ENCODE results near the gene ISG20. TPM values are rescaled to one million over a fixed set of nuclear protein-coding genes. Genes with fewer than 3 reads are reported as not detected.

Gene ISG20
- total and polyA plus RNA-seq, 2 donors (not counting 3 experiments of a cell fraction or from before 2014, with no cell fraction given), result 6.4 to 7.5 TPM

- intact Hi-C loops (cut with micrococcal nuclease), result no loop called here
- H3K27me3 ChIP-seq (ENCODE audit: control insufficient read depth in 2 of 2, insufficient read depth in 2 of 2, low read length in 2 of 2), result peaks cover 0 to 2% of the 10 kb centered on the region in 2 experiments
- no TSS peak for BruUV-seq (replicated peaks)
- no peaks in the 10 kb centered on the region for H3K79me2 ChIP-seq (ENCODE audit: control insufficient read depth, insufficient read depth, low read length)
- H3K36me3 ChIP-seq (ENCODE audit: control insufficient read depth in 2 of 2, extremely low read depth in 1 of 2, insufficient read depth in 2 of 2, low read length in 2 of 2), result no peaks in the 10 kb centered on the region
- H3K9me1 ChIP-seq (replicated peaks; ENCODE audit: control insufficient read depth, extremely low read depth, insufficient read depth, low read length), result no peaks in the 10 kb centered on the region
- H3K27ac ChIP-seq (ENCODE audit: insufficient read depth, low read depth, low read length), result no peak overlapping the region
- ChIA-PET POLR2A (no interaction called here), CTCF (no interaction called here)
- TF ChIP-seq POLR2AphosphoS5 (IDR thresholded peaks at IDR 0.05; ENCODE audit: insufficient read depth, low read depth, low read length) (no peak), EZH2 (IDR thresholded peaks at IDR 0.05; ENCODE audit: borderline replicate concordance, low read depth, low read length, severe bottlenecking) (no peak), GATA2 (IDR thresholded peaks at IDR 0.05; ENCODE audit: insufficient read depth, insufficient read length, low read depth, low read length) (no peak), CTCF (IDR thresholded peaks at IDR 0.05; ENCODE audit: extremely low read depth in 1 of 2, insufficient read depth in 1 of 2, low read depth in 1 of 2, low read length in 2 of 2) (no peak)
- H3K4me3 ChIP-seq (replicated peaks in 1 of 3; ENCODE audit: insufficient read depth in 1 of 3, low read depth in 1 of 3, low read length in 3 of 3), result no peak overlapping the region
- no peaks in the 10 kb centered on the region for H4K20me1 ChIP-seq (replicated peaks; ENCODE audit: control insufficient read depth, extremely low read depth, insufficient read depth, low read length)
- no peak overlapping the region for H3K9ac ChIP-seq (replicated peaks; ENCODE audit: extremely low read depth, insufficient read depth, low read length)
- H3K4me1 ChIP-seq (ENCODE audit: control insufficient read depth, extremely low read depth, insufficient read depth, low read length), result no peaks in the 10 kb centered on the region
- DNase-seq (ENCODE audit: low read depth, low spot score) (no peak), FAIRE-seq (no peak)
- dilution Hi-C loops (cut with MboI; ENCODE audit: extremely low pct_ligation_motif_present, low sequenced_read_pairs), result no loop called here
- no peak overlapping the region for H3K4me2 ChIP-seq (ENCODE audit: insufficient read depth, low read length)
- H3K9me3 ChIP-seq (replicated peaks; ENCODE audit: control insufficient read depth, insufficient read depth, low read length), result no peaks in the 10 kb centered on the region
- H2AFZ ChIP-seq (ENCODE audit: low read depth, low read length), result no peak overlapping the region
Observed at GRCh38 chr15:88695691-88696251, 57.0 kb downstream of the ISG20 start.

- no peaks in the 10 kb centered on the region for H3K36me3 ChIP-seq (ENCODE audit: control insufficient read depth in 2 of 2, extremely low read depth in 1 of 2, insufficient read depth in 2 of 2, low read length in 2 of 2)
- H3K9me3 ChIP-seq (replicated peaks; ENCODE audit: control insufficient read depth, insufficient read depth, low read length), result no peaks in the 10 kb centered on the region
- H3K9ac ChIP-seq (replicated peaks; ENCODE audit: extremely low read depth, insufficient read depth, low read length), result no peak overlapping the region
- DNase-seq (ENCODE audit: low read depth, low spot score) (no peak), FAIRE-seq (no peak)
- H3K4me2 ChIP-seq (ENCODE audit: insufficient read depth, low read length), result no peak overlapping the region
- dilution Hi-C loops (cut with MboI; ENCODE audit: extremely low pct_ligation_motif_present, low sequenced_read_pairs) (no loop called here), intact Hi-C loops (cut with micrococcal nuclease) (no loop called here)
- no peaks in the 10 kb centered on the region for H3K9me1 ChIP-seq (replicated peaks; ENCODE audit: control insufficient read depth, extremely low read depth, insufficient read depth, low read length)
- ChIA-PET CTCF (no interaction called here), POLR2A (no interaction called here)
- H3K79me2 ChIP-seq (ENCODE audit: control insufficient read depth, insufficient read depth, low read length), result no peaks in the 10 kb centered on the region
- no peak overlapping the region for H3K27ac ChIP-seq (ENCODE audit: insufficient read depth, low read depth, low read length)
- no TSS peak for BruUV-seq (replicated peaks)
- H3K4me1 ChIP-seq (ENCODE audit: control insufficient read depth, extremely low read depth, insufficient read depth, low read length), result no peaks in the 10 kb centered on the region
- H4K20me1 ChIP-seq (replicated peaks; ENCODE audit: control insufficient read depth, extremely low read depth, insufficient read depth, low read length), result no peaks in the 10 kb centered on the region
- no peak overlapping the region for H3K4me3 ChIP-seq (replicated peaks in 1 of 3; ENCODE audit: insufficient read depth in 1 of 3, low read depth in 1 of 3, low read length in 3 of 3)
- TF ChIP-seq MAX (IDR thresholded peaks at IDR 0.05; ENCODE audit: insufficient read depth, insufficient read length) (no peak), EZH2 (IDR thresholded peaks at IDR 0.05; ENCODE audit: borderline replicate concordance, low read depth, low read length, severe bottlenecking) (no peak), JUN (IDR thresholded peaks at IDR 0.05; ENCODE audit: borderline replicate concordance, insufficient read depth, insufficient read length, low read depth) (no peak), GATA2 (IDR thresholded peaks at IDR 0.05; ENCODE audit: insufficient read depth, insufficient read length, low read depth, low read length) (no peak), CTCF (IDR thresholded peaks at IDR 0.05; ENCODE audit: extremely low read depth in 1 of 2, insufficient read depth in 1 of 2, low read depth in 1 of 2, low read length in 2 of 2) (no peak), MYC (IDR thresholded peaks at IDR 0.05; ENCODE audit: low read depth, low read length) (no peak), POLR2AphosphoS5 (IDR thresholded peaks at IDR 0.05; ENCODE audit: insufficient read depth, low read depth, low read length) (no peak), FOS (IDR thresholded peaks at IDR 0.05; ENCODE audit: borderline replicate concordance, insufficient read depth, low read length) (no peak), POLR2A (IDR thresholded peaks at IDR 0.05; ENCODE audit: low read depth, low read length) (no peak)
- peaks cover 0 to 2% of the 10 kb centered on the region in 2 experiments for H3K27me3 ChIP-seq (ENCODE audit: control insufficient read depth in 2 of 2, insufficient read depth in 2 of 2, low read length in 2 of 2)
- no peak overlapping the region for H2AFZ ChIP-seq (ENCODE audit: low read depth, low read length)
Observed at GRCh38 chr15:88696254-88696653, 57.4 kb downstream of the ISG20 start.

Data from endothelial cell of umbilical vein (primary cell).